Measurements from ENCODE around the gene AGBL5.

- TF ChIP-seq POLR2AphosphoS5 (IDR thresholded peaks at IDR 0.05; ENCODE audit: borderline replicate concordance, low read depth, low read length) (no peak), EZH2 (IDR thresholded peaks at IDR 0.05) (no peak), FOXP2 (optimal IDR thresholded peaks at IDR 0.05; ENCODE audit: control extremely low read depth, extremely low read length, insufficient read depth) (no peak)
Measured at GRCh38 chr2:27018142-27018541, 33.3 kb upstream of the AGBL5 start.

Data from SK-N-MC (cell line).